ENCODE measurements around the gene FCER1G. TPM values are rescaled to one million over a fixed set of nuclear protein-coding genes. Genes with fewer than 3 reads are reported as not detected.

Gene FCER1G
- polyA plus RNA-seq, 5 donors, result 14.3 to 23.8 (median 18.1) TPM

- peak; percentile 78 to 79 for DNase-seq
Observed at GRCh38 chr1:161185282-161185682, 29.8 kb upstream of the FCER1G start.

GRCh38 chr1:161185732-161186311 lies 29.3 kb upstream of the FCER1G start:
- no peak for DNase-seq

DNA sequence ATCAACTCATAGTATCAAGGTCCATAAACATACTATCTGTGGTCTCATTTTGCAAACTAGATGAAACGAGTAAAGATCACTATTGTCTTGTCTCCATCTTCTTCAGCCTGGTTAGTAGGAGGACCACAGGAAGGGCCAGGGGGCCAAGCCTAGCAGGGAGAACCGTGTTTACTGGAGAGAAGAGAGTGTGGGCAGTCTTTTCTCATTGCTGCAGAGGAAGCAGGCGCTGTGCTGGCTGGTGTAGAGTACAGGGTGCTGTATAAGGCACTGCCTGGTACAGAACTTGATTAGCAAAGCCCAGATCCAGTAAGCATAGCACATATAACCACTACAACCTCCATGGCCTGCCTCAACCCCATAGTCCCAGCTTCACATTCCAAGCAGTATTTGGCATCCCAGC lies 27.8 kb upstream of the FCER1G start:
- DNase-seq, result no peak

GRCh38 chr1:161188381-161188780 lies 26.7 kb upstream of the FCER1G start:
- no peak for DNase-seq

DNA sequence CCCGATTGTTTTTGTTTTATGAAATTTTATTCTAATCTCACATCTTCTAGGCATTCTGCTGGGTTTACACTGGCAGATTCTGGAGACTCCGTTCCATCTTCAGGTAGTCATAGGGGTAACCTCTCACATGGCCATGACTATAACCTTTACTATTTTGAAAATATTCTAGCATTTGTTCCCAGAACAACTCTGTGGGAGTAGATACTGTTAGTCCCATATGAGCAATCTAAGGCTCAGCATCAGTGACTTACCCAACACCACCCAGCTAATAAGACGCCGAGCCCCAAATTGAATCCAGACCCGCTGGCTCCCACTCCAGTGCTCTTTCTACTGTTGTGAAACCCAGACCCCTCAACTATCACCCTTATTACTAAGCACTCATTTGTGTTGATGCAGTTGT lies 26.1 kb upstream of the FCER1G start:
- no peak for DNase-seq

DNA sequence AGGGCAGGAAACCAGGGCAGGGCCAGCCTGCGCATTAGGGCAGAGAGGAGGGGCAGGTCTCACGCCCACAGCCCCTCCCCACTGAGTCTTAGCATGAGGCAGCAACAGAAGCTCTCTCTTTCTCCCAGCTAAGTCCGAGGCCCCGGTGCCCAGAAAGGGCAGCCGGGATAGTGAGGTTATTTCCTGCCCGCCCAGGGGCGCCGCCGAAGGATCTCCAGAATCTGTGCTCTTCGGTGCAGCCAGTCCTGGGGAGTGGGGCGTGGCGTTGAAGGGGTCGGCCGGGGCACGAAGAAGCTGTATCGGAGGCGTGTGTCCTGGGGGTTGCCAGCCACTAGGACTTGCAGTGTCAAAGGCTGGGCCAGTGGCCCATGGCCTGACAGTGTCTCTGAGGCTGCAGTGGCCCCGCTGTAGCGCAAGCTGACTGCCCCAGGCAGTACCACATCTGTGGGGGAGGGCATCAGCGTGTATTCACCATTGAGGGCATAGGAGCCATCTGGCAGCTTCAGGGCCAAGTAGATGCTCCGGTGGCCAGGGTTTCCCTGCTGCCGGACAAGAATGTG lies 24.1 kb upstream of the FCER1G start:
- DNase-seq, result no peak

GRCh38 chr1:161191971-161192370 lies 23.1 kb upstream of the FCER1G start:
- DNase-seq, result no peak

- no peak for DNase-seq
Observed at GRCh38 chr1:161192476-161193465, 22.3 kb upstream of the FCER1G start.

DNA sequence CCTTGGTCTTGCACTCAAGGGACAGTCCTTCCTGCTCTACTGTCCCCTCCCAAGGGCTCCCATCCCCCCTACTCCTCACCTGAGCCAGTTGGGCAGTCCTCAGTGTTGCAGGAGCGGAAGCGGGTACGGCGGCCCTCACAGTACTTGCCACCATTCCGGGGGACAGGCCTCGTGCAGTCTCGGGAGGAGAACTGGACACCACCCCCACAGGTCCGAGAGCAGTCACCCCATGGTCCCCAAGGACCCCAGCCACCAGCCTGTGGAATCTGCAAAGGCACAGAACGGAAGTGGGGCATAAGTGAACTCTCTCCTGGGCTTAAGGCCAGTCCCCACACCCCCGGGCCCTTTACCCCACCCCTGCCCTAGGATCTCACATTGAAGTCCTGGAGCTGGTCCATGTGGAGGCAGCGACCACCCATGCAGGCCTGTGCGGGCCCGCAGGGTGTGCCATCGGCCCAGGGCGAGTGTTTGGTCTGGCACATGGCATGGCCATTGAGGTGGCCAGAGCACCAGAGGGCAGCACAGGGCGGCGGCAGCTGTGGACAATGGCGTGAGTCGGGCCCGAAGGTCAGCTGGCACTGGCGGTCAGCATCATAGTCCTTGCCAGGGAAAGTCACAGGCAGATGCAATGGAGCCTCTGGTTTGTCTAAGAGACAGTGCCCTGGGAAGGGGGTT lies 21.4 kb upstream of the FCER1G start:
- no peak for DNase-seq

DNA sequence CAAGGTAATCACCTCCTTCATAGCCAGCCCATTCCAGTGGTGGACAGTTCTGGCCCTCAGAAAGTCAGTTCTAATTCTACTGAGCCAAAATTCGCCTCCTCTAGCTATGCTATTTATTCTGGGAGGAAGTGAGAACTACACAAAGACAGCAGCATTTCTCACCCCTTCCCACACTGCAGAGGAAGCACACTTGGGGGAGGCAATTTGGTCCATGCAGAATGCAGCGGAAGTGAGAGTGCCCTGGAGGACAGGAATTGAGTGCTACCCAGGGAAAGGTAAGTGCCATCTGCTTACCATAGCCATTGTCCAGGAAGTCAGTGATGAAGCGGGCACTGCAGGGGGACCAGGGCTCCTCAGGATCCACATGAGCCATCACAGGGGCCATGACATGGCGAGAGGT lies 19.9 kb upstream of the FCER1G start:
- DNase-seq, result no peak

- DNase-seq, result no peak
Observed at GRCh38 chr1:161196111-161196510, 19.0 kb upstream of the FCER1G start.

- no peak for DNase-seq
Observed at GRCh38 chr1:161196521-161197451, 18.3 kb upstream of the FCER1G start.

- no peak for DNase-seq
Observed at GRCh38 chr1:161197560-161198193, 17.4 kb upstream of the FCER1G start.

GRCh38 chr1:161198194-161198896 lies 16.8 kb upstream of the FCER1G start:
- DNase-seq, result no peak

- DNase-seq, result peak; percentile 70 to 77
Observed at GRCh38 chr1:161198897-161199431, 16.1 kb upstream of the FCER1G start, which contains the start of gene ADAMTS4. ADAMTS4 (minus strand) TSS chr1:161199054; CDS start chr1:161198627, 427 bp downstream.

- no peak for DNase-seq
Observed at GRCh38 chr1:161199506-161200139, 15.5 kb upstream of the FCER1G start.

- DNase-seq, result no peak
Observed at GRCh38 chr1:161200421-161200991, 14.6 kb upstream of the FCER1G start.

GRCh38 chr1:161200992-161201835 lies 13.9 kb upstream of the FCER1G start:
- peak in 1 of 2 donors; percentile 75 for DNase-seq
